ENCODE results near the gene VAMP8.

DNA sequence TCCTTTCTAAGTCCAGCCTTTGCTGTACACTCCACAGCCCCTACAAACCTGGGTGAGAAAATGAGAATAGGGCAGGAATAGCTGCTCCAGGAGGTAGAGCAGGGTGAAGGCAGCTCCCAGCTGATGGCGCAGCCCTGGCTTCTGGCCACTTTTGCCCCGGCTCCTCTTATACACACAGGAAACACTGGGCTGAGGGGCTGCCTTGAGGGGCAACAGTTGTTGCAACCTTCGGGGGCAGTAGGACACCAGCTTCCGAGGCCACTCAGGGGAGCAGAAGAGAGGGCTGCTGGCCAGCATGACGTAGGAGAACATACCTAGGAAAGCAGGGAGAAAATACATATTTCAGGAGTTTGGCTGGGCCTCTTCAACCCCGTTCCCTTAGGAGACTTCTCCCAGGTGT is 24.2 kb upstream of the VAMP8 start:
- TF ChIP-seq CTCF (IDR thresholded peaks at IDR 0.05) (no peak), EP300 (IDR thresholded peaks at IDR 0.05) (no peak), POLR2A (IDR thresholded peaks at IDR 0.05) (no peak)
